HG03571 (cell line): ENCODE measurements around the gene LGR6.

Source experiments
- ATAC-seq: cut with Tn5 transposase; IDR thresholded peaks from one replicate; pipeline ENCODE4 v1.9.1; 2021; ENCODE audit not compliant: unreplicated experiment

LGR6 gene

GRCh38 chr1:202217951-202218350 is 24.4 kb downstream of the LGR6 start:
- ATAC-seq, result no peak

GRCh38 chr1:202220733-202221132 is 27.1 kb downstream of the LGR6 start:
- ATAC-seq, result no peak

GRCh38 chr1:202221911-202222909 is 28.6 kb downstream of the LGR6 start:
- ATAC-seq, result no peak

- no peak for ATAC-seq
Observed at GRCh38 chr1:202223121-202223860, 29.7 kb downstream of the LGR6 start.

- no peak for ATAC-seq
Observed at GRCh38 chr1:202224453-202224852, 30.9 kb downstream of the LGR6 start.

GRCh38 chr1:202225131-202225530 is 31.5 kb downstream of the LGR6 start:
- ATAC-seq, result no peak

- ATAC-seq, result no peak
Observed at GRCh38 chr1:202227053-202227672, 33.6 kb downstream of the LGR6 start.

GRCh38 chr1:202227997-202228401 is 34.4 kb downstream of the LGR6 start:
- no peak for ATAC-seq

- ATAC-seq, result no peak
Observed at GRCh38 chr1:202228484-202229122, 35.0 kb downstream of the LGR6 start.

- ATAC-seq, result no peak
Observed at GRCh38 chr1:202229376-202229775, 35.8 kb downstream of the LGR6 start.

- no peak for ATAC-seq
Observed at GRCh38 chr1:202230061-202230938, 36.7 kb downstream of the LGR6 start.

- ATAC-seq, result no peak
Observed at GRCh38 chr1:202230939-202231645, 37.5 kb downstream of the LGR6 start.

GRCh38 chr1:202233171-202233570 is 39.6 kb downstream of the LGR6 start:
- ATAC-seq, result no peak

- ATAC-seq, result no peak
Observed at GRCh38 chr1:202233804-202234203, 40.2 kb downstream of the LGR6 start.

- no peak for ATAC-seq
Observed at GRCh38 chr1:202234331-202235002, 40.9 kb downstream of the LGR6 start.

GRCh38 chr1:202235003-202235660 is 41.5 kb downstream of the LGR6 start:
- no peak for ATAC-seq

- no peak for ATAC-seq
Observed at GRCh38 chr1:202235856-202236837, 42.5 kb downstream of the LGR6 start.
